IMR-90 (cell line): ENCODE measurements around the gene FRMD5. TPM values are rescaled to one million over a fixed set of nuclear protein-coding genes. Genes with fewer than 3 reads are reported as not detected.

Source experiments
- ATAC-seq: fragments of 200-7000 bp; cut with Tn5 transposase; 2 replicates; pipeline ENCODE4 v1.9.1; 2020; ENCODE audit warnings: low read depth, mild to moderate bottlenecking, moderate library complexity
- BruUV-seq: library from RNA; stranded (reverse); fragments of 400-500 nt; replicated peaks from 2 replicates; lab custom pipeline; 2021; lab: Mats Ljungman, UMichigan
- CTCF ChIA-PET: fragments of 300-600 bp; formaldehyde crosslinking; extraction: SDS; loops from one replicate; lab custom pipeline; 2021; ENCODE audit warnings: antibody characterized with exemption; lab: Yijun Ruan, JAX
- POLR2A ChIA-PET: fragments of 300-600 bp; sonication (Branson Sonifier 250); formaldehyde crosslinking; loops from one replicate; lab custom pipeline; 2022; ENCODE audit warnings: antibody characterized with exemption; ENCODE audit not compliant: unreplicated experiment; lab: Charles Lee
- DNase-seq: peaks from one replicate; pipeline ENCODE4 v3.0.0; 2013
- H2AFZ ChIP-seq: replicated peaks from 2 replicates; pipeline ENCODE3; 2013; ENCODE audit warnings: low read length, mild to moderate bottlenecking; ENCODE audit not compliant: poor library complexity
- H2AK5ac ChIP-seq: 2 replicates; pipeline ENCODE4 v1.6.1; 2013; ENCODE audit warnings: low read depth, low read length, inconsistent platforms
- H2AK9ac ChIP-seq: replicated peaks from 2 replicates; pipeline ENCODE3; 2013; ENCODE audit warnings: mild to moderate bottlenecking, low read depth, low read length, moderate library complexity; ENCODE audit not compliant: poor library complexity
- H2BK120ac ChIP-seq: 2 replicates; pipeline ENCODE4 v1.6.1; 2013; ENCODE audit warnings: low read depth, low read length, inconsistent platforms
- H2BK15ac ChIP-seq: 3 replicates; pipeline ENCODE4 v1.6.1; 2013; ENCODE audit warnings: low read depth, low read length, inconsistent platforms
- H2BK20ac ChIP-seq: 2 replicates; pipeline ENCODE4 v1.6.1; 2013; ENCODE audit warnings: low read depth, mild to moderate bottlenecking, inconsistent platforms, low read length, moderate library complexity
- H2BK5ac ChIP-seq: 2 replicates; pipeline ENCODE4 v1.6.1; 2013; ENCODE audit warnings: mild to moderate bottlenecking, low read depth, low read length, inconsistent platforms; ENCODE audit not compliant: poor library complexity, severe bottlenecking
- H3K14ac ChIP-seq: replicated peaks from 2 replicates; pipeline ENCODE4 v1.6.1; 2013; ENCODE audit warnings: low read depth, low read length, inconsistent platforms
- H3K18ac ChIP-seq: 2 replicates; pipeline ENCODE4 v1.6.1; 2013; ENCODE audit warnings: low read depth, low read length, control low read depth
- H3K23ac ChIP-seq: 2 replicates; pipeline ENCODE4 v1.6.1; 2013; ENCODE audit warnings: low read depth, low read length, inconsistent platforms
- H3K27ac ChIP-seq: 2 replicates; pipeline ENCODE4 v1.5.1; 2013; ENCODE audit warnings: mild to moderate bottlenecking, control low read depth, low read length; ENCODE audit not compliant: insufficient read depth
- H3K27me3 ChIP-seq: 2 replicates; pipeline ENCODE4 v1.6.1; 2013; ENCODE audit warnings: low read length; ENCODE audit not compliant: control insufficient read depth, insufficient read depth
- H3K36me3 ChIP-seq: 2 replicates; pipeline ENCODE4 v1.6.1; 2013; ENCODE audit warnings: low read length, mixed read lengths; ENCODE audit not compliant: control insufficient read depth, insufficient read depth
- H3K4ac ChIP-seq: 2 replicates; pipeline ENCODE4 v1.6.1; 2013; ENCODE audit warnings: low read depth, low read length, inconsistent platforms
- H3K4me1 ChIP-seq: 2 replicates; pipeline ENCODE4 v1.6.1; 2013; ENCODE audit warnings: low read length, mixed read lengths; ENCODE audit not compliant: control insufficient read depth, insufficient read depth
- H3K4me2 ChIP-seq: 2 replicates; pipeline ENCODE4 v1.6.1; 2013; ENCODE audit warnings: low read depth, mild to moderate bottlenecking, control low read depth, low read length, moderate library complexity
- H3K4me3 ChIP-seq: 2 replicates; pipeline ENCODE4 v1.5.1; 2013; ENCODE audit warnings: low read depth, mild to moderate bottlenecking, control low read depth, low read length, moderate library complexity; ENCODE audit not compliant: insufficient read depth
- H3K56ac ChIP-seq: 2 replicates; pipeline ENCODE4 v1.6.1; 2013; ENCODE audit warnings: low read length, inconsistent platforms; ENCODE audit not compliant: insufficient read depth; ENCODE audit errors: extremely low read depth
- H3K79me1 ChIP-seq, 2 experiments: 2 replicates each; pipeline ENCODE4 v1.6.1; 2013; ENCODE audit warnings: low read length in 2 of 2, inconsistent platforms in 1 of 2, low read depth in 1 of 2
- H3K9ac ChIP-seq: 2 replicates; pipeline ENCODE4 v1.6.1; 2013; ENCODE audit warnings: low read depth, low read length, control low read depth
- H3K9me1 ChIP-seq: 2 replicates; pipeline ENCODE4 v1.6.1; 2013; ENCODE audit warnings: low read length, inconsistent platforms; ENCODE audit not compliant: insufficient read depth
- H3K9me3 ChIP-seq: 2 replicates; pipeline ENCODE4 v1.6.1; 2013; ENCODE audit warnings: low read length; ENCODE audit not compliant: control insufficient read depth, insufficient read depth
- H4K20me1 ChIP-seq: 2 replicates; pipeline ENCODE4 v1.6.1; 2013; ENCODE audit warnings: low read length, inconsistent platforms; ENCODE audit not compliant: insufficient read depth
- H4K5ac ChIP-seq: 2 replicates; pipeline ENCODE4 v1.6.1; 2013; ENCODE audit warnings: mild to moderate bottlenecking, low read depth, low read length, control low read depth
- H4K8ac ChIP-seq, 2 experiments: 2 replicates each; pipeline ENCODE4 v1.6.1; 2013; ENCODE audit warnings: low read depth in 2 of 2, low read length in 2 of 2, control low read depth in 1 of 2, inconsistent platforms in 1 of 2
- H4K91ac ChIP-seq: 2 replicates; pipeline ENCODE4 v1.6.1; 2013; ENCODE audit warnings: low read depth, low read length, inconsistent platforms; ENCODE audit not compliant: insufficient read depth
- BHLHE40 ChIP-seq: fragments of 150-350 bp; IDR thresholded peaks from 2 replicates; pipeline ENCODE4 v1.6.1; 2016; ENCODE audit warnings: mild to moderate bottlenecking, low read depth, low read length
- CHD1 ChIP-seq: IDR thresholded peaks from 2 replicates; pipeline ENCODE4 v1.6.1; 2012; ENCODE audit warnings: low read depth, low read length, improper control_type of control experiment
- CTCF ChIP-seq: conservative IDR thresholded peaks from 2 replicates; pipeline ENCODE4 v1.5.1; 2012; ENCODE audit warnings: mild to moderate bottlenecking, low read depth, low read length, improper control_type of control experiment
- FOS ChIP-seq: fragments of 150-350 bp; IDR thresholded peaks from 2 replicates; pipeline ENCODE4 v1.6.1; 2016; ENCODE audit warnings: low read depth, low read length
- MAFK ChIP-seq: IDR thresholded peaks from 2 replicates; pipeline ENCODE4 v1.6.1; 2012; ENCODE audit warnings: low read depth, low read length, improper control_type of control experiment
- MAZ ChIP-seq: IDR thresholded peaks from 2 replicates; pipeline ENCODE4 v1.6.1; 2012; ENCODE audit warnings: low read depth, mild to moderate bottlenecking, low read length, improper control_type of control experiment, moderate library complexity, borderline replicate concordance
- MXI1 ChIP-seq: IDR thresholded peaks from 2 replicates; pipeline ENCODE4 v1.6.1; 2012; ENCODE audit warnings: low read depth, mild to moderate bottlenecking, low read length, moderate library complexity, borderline replicate concordance
- NFE2L2 ChIP-seq: fragments of 150-350 bp; IDR thresholded peaks from 2 replicates; pipeline ENCODE4 v1.6.1; 2016; ENCODE audit warnings: low read depth, mild to moderate bottlenecking, low read length
- RAD21 ChIP-seq: IDR thresholded peaks from 2 replicates; pipeline ENCODE4 v1.6.1; 2012; ENCODE audit warnings: low read length, improper control_type of control experiment
- RCOR1 ChIP-seq: IDR thresholded peaks from 2 replicates; pipeline ENCODE4 v1.6.1; 2012; ENCODE audit warnings: mild to moderate bottlenecking, low read length, improper control_type of control experiment; ENCODE audit not compliant: insufficient replicate concordance
- RFX5 ChIP-seq: IDR thresholded peaks from 2 replicates; pipeline ENCODE4 v1.8.0; 2012; ENCODE audit warnings: low read depth, mild to moderate bottlenecking, low read length, moderate library complexity
- WGBS, 2 experiments: methylation state at CpG; one replicate each; pipeline versions ENCODE4 v1.1.5 to v1.1.7; 2013; ENCODE audit warnings: missing lambda C conversion rate in 2 of 2; ENCODE audit not compliant: insufficient read length in 1 of 2; ENCODE audit errors: extremely low coverage in 2 of 2; 5-methylcytosine and 5-hydroxymethylcytosine counted together
- dilution Hi-C: fragments of 300-500 bp; cut with HindIII; formaldehyde crosslinking; loops from one replicate; pipeline ENCODE4 v1.14.3; 2018; ENCODE audit warnings: low sequenced_read_pairs; ENCODE audit not compliant: unreplicated experiment
- in situ Hi-C: fragments of 300-500 bp; cut with MboI; formaldehyde crosslinking; loops from 3 replicates; pipeline ENCODE4 v1.14.3; 2019; ENCODE audit warnings: low sequenced_read_pairs, inconsistent platforms, mixed read lengths
- intact Hi-C: fragments of 100-400 bp; cut with micrococcal nuclease; formaldehyde crosslinking; loops from 2 replicates; pipeline ENCODE4 v1.10.0; 2022
- polyA plus RNA-seq, 3 experiments: library from polyadenylated mRNA; depleted of rRNA; stranded (reverse); fragments of >200 nt; gene quantifications; 2 replicates each; pipeline ENCODE4 v1.2.3, GENCODE V29; 2012; ENCODE audit warnings: low replicate concordance in 1 of 3
- total RNA-seq: library from RNA; depleted of rRNA; stranded (reverse); fragments of >200 nt; gene quantifications from 2 replicates; pipeline ENCODE4 v1.2.3, GENCODE V29; 2012

The FRMD5 gene
- total and polyA plus RNA-seq, 2 of the 4 experiments (the other 2 are of a cell fraction): 4.1 to 5.4 TPM

GRCh38 chr15:43981576-43981975, 213.5 kb downstream of the FRMD5 start:
- Histone ChIP-seq H4K5ac (no peak overlapping the region), H3K14ac (no peak overlapping the region), H3K79me1 (no peaks in the 10 kb centered on the region), H4K8ac (no peak overlapping the region), H2BK15ac (no peak overlapping the region), H2BK20ac (no peak overlapping the region), H3K9me1 (no peaks in the 10 kb centered on the region), H3K4me3 (no peak overlapping the region), H3K56ac (no peak overlapping the region), H3K4me2 (no peak overlapping the region), H3K9me3 (no peaks in the 10 kb centered on the region), H4K91ac (no peak overlapping the region), H2BK120ac (no peak overlapping the region), H3K4me1 (no peaks in the 10 kb centered on the region), H2AFZ (no peak overlapping the region), H3K23ac (no peak overlapping the region), H2AK9ac (no peak overlapping the region), H3K18ac (no peak overlapping the region), H3K9ac (no peak overlapping the region), H2AK5ac (no peak overlapping the region), H4K20me1 (no peaks in the 10 kb centered on the region), H3K4ac (no peak overlapping the region), H3K36me3 (no peaks in the 10 kb centered on the region), H3K27ac (no peak overlapping the region), H3K27me3 (no peaks in the 10 kb centered on the region), H2BK5ac (no peak overlapping the region)
- WGBS, 2 experiments: 80% methylated on average over 2 of the region's 2 CpGs; no CpG with 5 or more reads in 1 of the 2 experiments
- TF ChIP-seq MAFK (no peak), CTCF (no peak), MAZ (no peak), MXI1 (no peak), FOS (no peak), RFX5 (no peak), RCOR1 (no peak), RAD21 (no peak), NFE2L2 (no peak), CHD1 (no peak), BHLHE40 (no peak)
- ChIA-PET CTCF (no interaction called here), POLR2A (no interaction called here)
- dilution Hi-C loops (no loop called here), intact Hi-C loops (no loop called here), in situ Hi-C loops (no loop called here)
- no TSS peak for BruUV-seq
- no peak for ATAC-seq
- DNase-seq: no peak
